IMR-90 (cell line): Measurements from ENCODE around the gene CDC42EP4. TPM values are rescaled to one million over a fixed set of nuclear protein-coding genes. Genes with fewer than 3 reads are reported as not detected.

ENCODE experiments used
- ATAC-seq: fragments of 200-7000 bp; cut with Tn5 transposase; 2 replicates; pipeline ENCODE4 v1.9.1; 2020; ENCODE audit warnings: low read depth, mild to moderate bottlenecking, moderate library complexity
- BruUV-seq: library from RNA; stranded (reverse); fragments of 400-500 nt; replicated peaks from 2 replicates; lab custom pipeline; 2021; lab: Mats Ljungman, UMichigan
- CTCF ChIA-PET: fragments of 300-600 bp; formaldehyde crosslinking; extraction: SDS; loops from one replicate; lab custom pipeline; 2021; ENCODE audit warnings: antibody characterized with exemption; lab: Yijun Ruan, JAX
- POLR2A ChIA-PET: fragments of 300-600 bp; sonication (Branson Sonifier 250); formaldehyde crosslinking; loops from one replicate; lab custom pipeline; 2022; ENCODE audit warnings: antibody characterized with exemption; ENCODE audit not compliant: unreplicated experiment; lab: Charles Lee
- DNase-seq: peaks from one replicate; pipeline ENCODE4 v3.0.0; 2013
- H2AFZ ChIP-seq: replicated peaks from 2 replicates; pipeline ENCODE3; 2013; ENCODE audit warnings: low read length, mild to moderate bottlenecking; ENCODE audit not compliant: poor library complexity
- H2AK5ac ChIP-seq: 2 replicates; pipeline ENCODE4 v1.6.1; 2013; ENCODE audit warnings: low read depth, low read length, inconsistent platforms
- H2AK9ac ChIP-seq: replicated peaks from 2 replicates; pipeline ENCODE3; 2013; ENCODE audit warnings: mild to moderate bottlenecking, low read depth, low read length, moderate library complexity; ENCODE audit not compliant: poor library complexity
- H2BK120ac ChIP-seq: 2 replicates; pipeline ENCODE4 v1.6.1; 2013; ENCODE audit warnings: low read depth, low read length, inconsistent platforms
- H2BK15ac ChIP-seq: 3 replicates; pipeline ENCODE4 v1.6.1; 2013; ENCODE audit warnings: low read depth, low read length, inconsistent platforms
- H2BK20ac ChIP-seq: 2 replicates; pipeline ENCODE4 v1.6.1; 2013; ENCODE audit warnings: low read depth, mild to moderate bottlenecking, inconsistent platforms, low read length, moderate library complexity
- H2BK5ac ChIP-seq: 2 replicates; pipeline ENCODE4 v1.6.1; 2013; ENCODE audit warnings: mild to moderate bottlenecking, low read depth, low read length, inconsistent platforms; ENCODE audit not compliant: poor library complexity, severe bottlenecking
- H3K14ac ChIP-seq: replicated peaks from 2 replicates; pipeline ENCODE4 v1.6.1; 2013; ENCODE audit warnings: low read depth, low read length, inconsistent platforms
- H3K18ac ChIP-seq: 2 replicates; pipeline ENCODE4 v1.6.1; 2013; ENCODE audit warnings: low read depth, low read length, control low read depth
- H3K23ac ChIP-seq: 2 replicates; pipeline ENCODE4 v1.6.1; 2013; ENCODE audit warnings: low read depth, low read length, inconsistent platforms
- H3K27ac ChIP-seq: 2 replicates; pipeline ENCODE4 v1.5.1; 2013; ENCODE audit warnings: mild to moderate bottlenecking, control low read depth, low read length; ENCODE audit not compliant: insufficient read depth
- H3K27me3 ChIP-seq: 2 replicates; pipeline ENCODE4 v1.6.1; 2013; ENCODE audit warnings: low read length; ENCODE audit not compliant: control insufficient read depth, insufficient read depth
- H3K36me3 ChIP-seq: 2 replicates; pipeline ENCODE4 v1.6.1; 2013; ENCODE audit warnings: low read length, mixed read lengths; ENCODE audit not compliant: control insufficient read depth, insufficient read depth
- H3K4ac ChIP-seq: 2 replicates; pipeline ENCODE4 v1.6.1; 2013; ENCODE audit warnings: low read depth, low read length, inconsistent platforms
- H3K4me1 ChIP-seq: 2 replicates; pipeline ENCODE4 v1.6.1; 2013; ENCODE audit warnings: low read length, mixed read lengths; ENCODE audit not compliant: control insufficient read depth, insufficient read depth
- H3K4me2 ChIP-seq: 2 replicates; pipeline ENCODE4 v1.6.1; 2013; ENCODE audit warnings: low read depth, mild to moderate bottlenecking, control low read depth, low read length, moderate library complexity
- H3K4me3 ChIP-seq: 2 replicates; pipeline ENCODE4 v1.5.1; 2013; ENCODE audit warnings: low read depth, mild to moderate bottlenecking, control low read depth, low read length, moderate library complexity; ENCODE audit not compliant: insufficient read depth
- H3K56ac ChIP-seq: 2 replicates; pipeline ENCODE4 v1.6.1; 2013; ENCODE audit warnings: low read length, inconsistent platforms; ENCODE audit not compliant: insufficient read depth; ENCODE audit errors: extremely low read depth
- H3K79me1 ChIP-seq, 2 experiments: 2 replicates each; pipeline ENCODE4 v1.6.1; 2013; ENCODE audit warnings: low read length in 2 of 2, inconsistent platforms in 1 of 2, low read depth in 1 of 2
- H3K9ac ChIP-seq: 2 replicates; pipeline ENCODE4 v1.6.1; 2013; ENCODE audit warnings: low read depth, low read length, control low read depth
- H3K9me1 ChIP-seq: 2 replicates; pipeline ENCODE4 v1.6.1; 2013; ENCODE audit warnings: low read length, inconsistent platforms; ENCODE audit not compliant: insufficient read depth
- H3K9me3 ChIP-seq: 2 replicates; pipeline ENCODE4 v1.6.1; 2013; ENCODE audit warnings: low read length; ENCODE audit not compliant: control insufficient read depth, insufficient read depth
- H4K20me1 ChIP-seq: 2 replicates; pipeline ENCODE4 v1.6.1; 2013; ENCODE audit warnings: low read length, inconsistent platforms; ENCODE audit not compliant: insufficient read depth
- H4K5ac ChIP-seq: 2 replicates; pipeline ENCODE4 v1.6.1; 2013; ENCODE audit warnings: mild to moderate bottlenecking, low read depth, low read length, control low read depth
- H4K8ac ChIP-seq, 2 experiments: 2 replicates each; pipeline ENCODE4 v1.6.1; 2013; ENCODE audit warnings: low read depth in 2 of 2, low read length in 2 of 2, control low read depth in 1 of 2, inconsistent platforms in 1 of 2
- H4K91ac ChIP-seq: 2 replicates; pipeline ENCODE4 v1.6.1; 2013; ENCODE audit warnings: low read depth, low read length, inconsistent platforms; ENCODE audit not compliant: insufficient read depth
- BHLHE40 ChIP-seq: fragments of 150-350 bp; IDR thresholded peaks from 2 replicates; pipeline ENCODE4 v1.6.1; 2016; ENCODE audit warnings: mild to moderate bottlenecking, low read depth, low read length
- CEBPB ChIP-seq: IDR thresholded peaks from 2 replicates; pipeline ENCODE4 v1.6.1; 2012; ENCODE audit warnings: low read depth, low read length, improper control_type of control experiment
- CHD1 ChIP-seq: IDR thresholded peaks from 2 replicates; pipeline ENCODE4 v1.6.1; 2012; ENCODE audit warnings: low read depth, low read length, improper control_type of control experiment
- CTCF ChIP-seq: conservative IDR thresholded peaks from 2 replicates; pipeline ENCODE4 v1.5.1; 2012; ENCODE audit warnings: mild to moderate bottlenecking, low read depth, low read length, improper control_type of control experiment
- ELK1 ChIP-seq: fragments of 150-350 bp; IDR thresholded peaks from 2 replicates; pipeline ENCODE4 v1.6.1; 2016; ENCODE audit warnings: low read depth, mild to moderate bottlenecking, low read length, moderate library complexity, borderline replicate concordance
- FOS ChIP-seq: fragments of 150-350 bp; IDR thresholded peaks from 2 replicates; pipeline ENCODE4 v1.6.1; 2016; ENCODE audit warnings: low read depth, low read length
- MAFK ChIP-seq: IDR thresholded peaks from 2 replicates; pipeline ENCODE4 v1.6.1; 2012; ENCODE audit warnings: low read depth, low read length, improper control_type of control experiment
- MAZ ChIP-seq: IDR thresholded peaks from 2 replicates; pipeline ENCODE4 v1.6.1; 2012; ENCODE audit warnings: low read depth, mild to moderate bottlenecking, low read length, improper control_type of control experiment, moderate library complexity, borderline replicate concordance
- MXI1 ChIP-seq: IDR thresholded peaks from 2 replicates; pipeline ENCODE4 v1.6.1; 2012; ENCODE audit warnings: low read depth, mild to moderate bottlenecking, low read length, moderate library complexity, borderline replicate concordance
- NFE2L2 ChIP-seq: fragments of 150-350 bp; IDR thresholded peaks from 2 replicates; pipeline ENCODE4 v1.6.1; 2016; ENCODE audit warnings: low read depth, mild to moderate bottlenecking, low read length
- POLR2A ChIP-seq: IDR thresholded peaks from 2 replicates; pipeline ENCODE4 v1.6.1; 2012; ENCODE audit warnings: mild to moderate bottlenecking, low read depth, low read length
- RAD21 ChIP-seq: IDR thresholded peaks from 2 replicates; pipeline ENCODE4 v1.6.1; 2012; ENCODE audit warnings: low read length, improper control_type of control experiment
- RCOR1 ChIP-seq: IDR thresholded peaks from 2 replicates; pipeline ENCODE4 v1.6.1; 2012; ENCODE audit warnings: mild to moderate bottlenecking, low read length, improper control_type of control experiment; ENCODE audit not compliant: insufficient replicate concordance
- RFX5 ChIP-seq: IDR thresholded peaks from 2 replicates; pipeline ENCODE4 v1.8.0; 2012; ENCODE audit warnings: low read depth, mild to moderate bottlenecking, low read length, moderate library complexity
- SMC3 ChIP-seq: fragments of 150-350 bp; IDR thresholded peaks from 2 replicates; pipeline ENCODE4 v1.6.1; 2016; ENCODE audit warnings: low read depth, mild to moderate bottlenecking, antibody characterized with exemption, low read length, moderate library complexity
- WGBS, 2 experiments: methylation state at CpG; one replicate each; pipeline versions ENCODE4 v1.1.5 to v1.1.7; 2013; ENCODE audit warnings: missing lambda C conversion rate in 2 of 2; ENCODE audit not compliant: insufficient read length in 1 of 2; ENCODE audit errors: extremely low coverage in 2 of 2; 5-methylcytosine and 5-hydroxymethylcytosine counted together
- dilution Hi-C: fragments of 300-500 bp; cut with HindIII; formaldehyde crosslinking; loops from one replicate; pipeline ENCODE4 v1.14.3; 2018; ENCODE audit warnings: low sequenced_read_pairs; ENCODE audit not compliant: unreplicated experiment
- in situ Hi-C: fragments of 300-500 bp; cut with MboI; formaldehyde crosslinking; loops from 3 replicates; pipeline ENCODE4 v1.14.3; 2019; ENCODE audit warnings: low sequenced_read_pairs, inconsistent platforms, mixed read lengths
- intact Hi-C: fragments of 100-400 bp; cut with micrococcal nuclease; formaldehyde crosslinking; loops from 2 replicates; pipeline ENCODE4 v1.10.0; 2022
- polyA plus RNA-seq, 3 experiments: library from polyadenylated mRNA; depleted of rRNA; stranded (reverse); fragments of >200 nt; gene quantifications; 2 replicates each; pipeline ENCODE4 v1.2.3, GENCODE V29; 2012; ENCODE audit warnings: low replicate concordance in 1 of 3
- total RNA-seq: library from RNA; depleted of rRNA; stranded (reverse); fragments of >200 nt; gene quantifications from 2 replicates; pipeline ENCODE4 v1.2.3, GENCODE V29; 2012
- TF ChIP-seq, protein P1 (sequence below): fragments of 150-350 bp; IDR thresholded peaks from 2 replicates; pipeline ENCODE4 v1.6.1; 2017; ENCODE audit warnings: mild to moderate bottlenecking, antibody characterized with exemption, low read length, low read depth

Gene CDC42EP4
- total and polyA plus RNA-seq, 2 of the 4 experiments (the other 2 are of a cell fraction) = 14.3 to 25.8 TPM

- Histone ChIP-seq H2BK15ac (no peak overlapping the region), H2AK5ac (no peak overlapping the region), H4K8ac (no peak overlapping the region), H3K9me3 (no peaks in the 10 kb centered on the region), H3K4me1 (peaks cover 9% of the 10 kb centered on the region), H3K4ac (no peak overlapping the region), H3K27ac (no peak overlapping the region), H2AK9ac (no peak overlapping the region), H2BK5ac (no peak overlapping the region), H2BK20ac (no peak overlapping the region), H3K14ac (no peak overlapping the region), H3K56ac (no peak overlapping the region), H2BK120ac (no peak overlapping the region), H3K4me3 (no peak overlapping the region), H3K79me1 (peaks cover 0 to 3% of the 10 kb centered on the region in 2 experiments; a peak in 1 of 4 replicates), H4K5ac (no peak overlapping the region), H4K91ac (no peak overlapping the region), H3K36me3 (no peaks in the 10 kb centered on the region), H2AFZ (no peak overlapping the region), H3K9me1 (no peaks in the 10 kb centered on the region; the same call in 1 of the 2 replicates), H3K4me2 (no peak overlapping the region), H3K18ac (no peak overlapping the region), H4K20me1 (0 out of 2 replicates have a peak, but pooled peaks cover 3% of the 10 kb centered on the region), H3K27me3 (no peaks in the 10 kb centered on the region), H3K9ac (no peak overlapping the region), H3K23ac (no peak overlapping the region)
- no TSS peak for BruUV-seq
- TF ChIP-seq RCOR1 (no peak), NFE2L2 (no peak), MAFK (no peak), SMC3 (no peak), POLR2A (no peak), BHLHE40 (no peak), RFX5 (no peak), RAD21 (no peak), MXI1 (no peak), MAZ (no peak), CEBPB (no peak), CHD1 (no peak), FOS (no peak), ELK1 (no peak), CTCF (no peak)
- TF ChIP-seq, protein P1, sequence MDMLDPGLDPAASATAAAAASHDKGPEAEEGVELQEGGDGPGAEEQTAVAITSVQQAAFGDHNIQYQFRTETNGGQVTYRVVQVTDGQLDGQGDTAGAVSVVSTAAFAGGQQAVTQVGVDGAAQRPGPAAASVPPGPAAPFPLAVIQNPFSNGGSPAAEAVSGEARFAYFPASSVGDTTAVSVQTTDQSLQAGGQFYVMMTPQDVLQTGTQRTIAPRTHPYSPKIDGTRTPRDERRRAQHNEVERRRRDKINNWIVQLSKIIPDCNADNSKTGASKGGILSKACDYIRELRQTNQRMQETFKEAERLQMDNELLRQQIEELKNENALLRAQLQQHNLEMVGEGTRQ = no peak
- DNase-seq (no peak), ATAC-seq (no peak)
- intact Hi-C loops = no loop called here
- CTCF ChIA-PET = no interaction called here
- in situ Hi-C loops = no loop called here
- dilution Hi-C loops = no loop called here
- WGBS, 2 experiments = no CpG with 5 or more reads among the region's 5 CpGs
- POLR2A ChIA-PET = no interaction called here
Observed at GRCh38 chr17:73315471-73315870, 3.7 kb upstream of the CDC42EP4 start.
